Endothelial cell of umbilical vein (primary cell): ENCODE data around the gene DLG5. TPM values are rescaled to one million over a fixed set of nuclear protein-coding genes. Genes with fewer than 3 reads are reported as not detected.

Experiments used
- BruUV-seq: library from RNA; stranded (reverse); fragments of 400-500 nt; replicated peaks from 2 replicates; lab custom pipeline; 2021; lab: Mats Ljungman, UMichigan
- CTCF ChIA-PET: fragments of 300-600, 350-600 bp; sonication (Branson Sonifier 250); formaldehyde crosslinking; loops from one replicate; lab custom pipeline; 2021; ENCODE audit warnings: antibody characterized with exemption, inconsistent platforms; lab: Charles Lee
- POLR2A ChIA-PET: fragments of 300-600, 350-600 bp; sonication (Branson Sonifier 250); formaldehyde crosslinking; loops from one replicate; lab custom pipeline; 2021; ENCODE audit warnings: antibody characterized with exemption, inconsistent platforms; lab: Charles Lee
- DNase-seq: peaks from one replicate; pipeline ENCODE4 v3.0.0-alpha.2; 2011; ENCODE audit warnings: low read depth, low spot score
- FAIRE-seq: peaks from 2 replicates; lab custom pipeline; 2011; peaks lifted over from hg19 to GRCh38; lab: Jason Lieb, UNC
- H2AFZ ChIP-seq: 2 replicates; pipeline ENCODE4 v1.6.0; 2012; ENCODE audit warnings: low read depth, low read length, control low read depth, inconsistent platforms
- H3K27ac ChIP-seq: 2 replicates; pipeline ENCODE4 v1.5.1; 2011; ENCODE audit warnings: low read depth, mild to moderate bottlenecking, control low read depth, low read length, moderate library complexity; ENCODE audit not compliant: insufficient read depth
- H3K27me3 ChIP-seq, 2 experiments: 2 replicates each; pipeline versions ENCODE4 v1.6.0 to v1.6.1; 2011; ENCODE audit warnings: low read length in 2 of 2, mixed read lengths in 1 of 2; ENCODE audit not compliant: control insufficient read depth in 2 of 2, insufficient read depth in 2 of 2
- H3K36me3 ChIP-seq, 2 experiments: 2 replicates in 1 of 2; 3 replicates in 1 of 2; pipeline ENCODE4 v1.5.1; 2011; ENCODE audit warnings: low read length in 2 of 2, mild to moderate bottlenecking in 1 of 2, moderate library complexity in 1 of 2; ENCODE audit not compliant: control insufficient read depth in 2 of 2, insufficient read depth in 2 of 2; ENCODE audit errors: extremely low read depth in 1 of 2
- H3K4me1 ChIP-seq: 3 replicates; pipeline ENCODE4 v1.5.1; 2011; ENCODE audit warnings: mild to moderate bottlenecking, low read length; ENCODE audit not compliant: control insufficient read depth, insufficient read depth; ENCODE audit errors: extremely low read depth
- H3K4me2 ChIP-seq: 2 replicates; pipeline ENCODE4 v1.6.1; 2011; ENCODE audit warnings: low read length, control low read depth, mixed read lengths; ENCODE audit not compliant: insufficient read depth
- H3K4me3 ChIP-seq, 3 experiments: fragments of 200-600 bp in 1 of 3; sonication (generic), shearing (Covaris generic) in 1 of 3; replicated peaks in 1 of 3; 2 replicates each; pipeline ENCODE4 v1.5.1; 2011 to 2016; ENCODE audit warnings: control low read depth in 3 of 3, low read length in 3 of 3, mild to moderate bottlenecking in 2 of 3, inconsistent platforms in 1 of 3, low read depth in 1 of 3, moderate library complexity in 1 of 3; ENCODE audit not compliant: insufficient read depth in 1 of 3
- H3K79me2 ChIP-seq: 2 replicates; pipeline ENCODE4 v1.6.0; 2012; ENCODE audit warnings: low read length, inconsistent platforms; ENCODE audit not compliant: control insufficient read depth, insufficient read depth
- H3K9ac ChIP-seq: replicated peaks from 2 replicates; pipeline ENCODE3; 2011; ENCODE audit warnings: low read length, control low read depth; ENCODE audit not compliant: insufficient read depth; ENCODE audit errors: extremely low read depth
- H3K9me1 ChIP-seq: replicated peaks from 3 replicates; pipeline ENCODE4 v1.6.0; 2011; ENCODE audit warnings: mild to moderate bottlenecking, low read length; ENCODE audit not compliant: control insufficient read depth, insufficient read depth; ENCODE audit errors: extremely low read depth
- H3K9me3 ChIP-seq: replicated peaks from 2 replicates; pipeline ENCODE4 v1.5.1; 2012; ENCODE audit warnings: low read length, inconsistent platforms; ENCODE audit not compliant: control insufficient read depth, insufficient read depth
- H4K20me1 ChIP-seq: replicated peaks from 2 replicates; pipeline ENCODE3; 2011; ENCODE audit warnings: mild to moderate bottlenecking, low read length; ENCODE audit not compliant: control insufficient read depth, insufficient read depth; ENCODE audit errors: extremely low read depth
- EZH2 ChIP-seq: IDR thresholded peaks from 2 replicates; pipeline ENCODE4 v1.6.1; 2012; ENCODE audit warnings: borderline replicate concordance, low read depth, mild to moderate bottlenecking, moderate library complexity, low read length, inconsistent platforms; ENCODE audit not compliant: severe bottlenecking
- FOS ChIP-seq: IDR thresholded peaks from 2 replicates; pipeline ENCODE4 v1.6.1; 2011; ENCODE audit warnings: mild to moderate bottlenecking, low read length, moderate library complexity, borderline replicate concordance; ENCODE audit not compliant: insufficient read depth
- GATA2 ChIP-seq: IDR thresholded peaks from 2 replicates; pipeline ENCODE4 v1.7.0; 2011; ENCODE audit warnings: low read depth, mild to moderate bottlenecking, moderate library complexity, mixed read lengths, low read length; ENCODE audit not compliant: insufficient read length, insufficient read depth
- JUN ChIP-seq: IDR thresholded peaks from 2 replicates; pipeline ENCODE4 v1.6.1; 2011; ENCODE audit warnings: borderline replicate concordance, low read depth; ENCODE audit not compliant: insufficient read length, insufficient read depth
- MYC ChIP-seq: IDR thresholded peaks from one replicate; pipeline ENCODE4 v1.6.1; 2011; ENCODE audit warnings: mild to moderate bottlenecking, low read depth, low read length
- POLR2A ChIP-seq: IDR thresholded peaks from 2 replicates; pipeline ENCODE4 v1.6.1; 2012; ENCODE audit warnings: low read depth, mild to moderate bottlenecking, control low read depth, low read length
- POLR2AphosphoS5 ChIP-seq: IDR thresholded peaks from 2 replicates; pipeline ENCODE4 v1.6.1; 2012; ENCODE audit warnings: low read depth, mild to moderate bottlenecking, control low read depth, low read length, moderate library complexity; ENCODE audit not compliant: insufficient read depth
- dilution Hi-C: fragments of 300-500 bp; cut with MboI; formaldehyde crosslinking; loops from one replicate; pipeline ENCODE4 v1.15.0; 2019; ENCODE audit warnings: low sequenced_read_pairs; ENCODE audit not compliant: extremely low pct_ligation_motif_present
- intact Hi-C: fragments of 100-400 bp; cut with micrococcal nuclease; formaldehyde crosslinking; loops from one replicate; pipeline ENCODE4 v1.10.0; 2022
- polyA plus RNA-seq, 4 experiments: library from polyadenylated mRNA; depleted of rRNA in 3 of 4; stranded (reverse) in 3 of 4; unstranded in 1 of 4; fragments of >200 nt; gene quantifications; 2 replicates each; pipeline versions ENCODE4 v1.2.1 to v1.2.3, GENCODE V29; 2011 to 2012; ENCODE audit warnings: missing spikeins in 1 of 4
- total RNA-seq: library from RNA; stranded (reverse); gene quantifications from 2 replicates; pipeline ENCODE4 v1.2.3, GENCODE V29; 2021
- TF ChIP-seq, protein P1 (sequence below), 2 donors: IDR thresholded peaks; 1 replicate in 1 of 2; 2 replicates in 1 of 2; pipeline ENCODE4 v1.5.1; 2011; ENCODE audit warnings: low read length in 2 of 2, mild to moderate bottlenecking in 2 of 2, moderate library complexity in 2 of 2, control low read depth in 1 of 2, inconsistent platforms in 1 of 2, low read depth in 1 of 2; ENCODE audit not compliant: insufficient read depth in 1 of 2; ENCODE audit errors: extremely low read depth in 1 of 2
- TF ChIP-seq, protein P2 (sequence below): IDR thresholded peaks from 2 replicates; pipeline ENCODE4 v1.6.1; 2011; ENCODE audit not compliant: insufficient read depth, insufficient read length

DLG5 gene
- total and polyA plus RNA-seq, 2 donors (not counting 3 experiments of a cell fraction or from before 2014, with no cell fraction given) = 12.3 to 24.9 TPM

DNA sequence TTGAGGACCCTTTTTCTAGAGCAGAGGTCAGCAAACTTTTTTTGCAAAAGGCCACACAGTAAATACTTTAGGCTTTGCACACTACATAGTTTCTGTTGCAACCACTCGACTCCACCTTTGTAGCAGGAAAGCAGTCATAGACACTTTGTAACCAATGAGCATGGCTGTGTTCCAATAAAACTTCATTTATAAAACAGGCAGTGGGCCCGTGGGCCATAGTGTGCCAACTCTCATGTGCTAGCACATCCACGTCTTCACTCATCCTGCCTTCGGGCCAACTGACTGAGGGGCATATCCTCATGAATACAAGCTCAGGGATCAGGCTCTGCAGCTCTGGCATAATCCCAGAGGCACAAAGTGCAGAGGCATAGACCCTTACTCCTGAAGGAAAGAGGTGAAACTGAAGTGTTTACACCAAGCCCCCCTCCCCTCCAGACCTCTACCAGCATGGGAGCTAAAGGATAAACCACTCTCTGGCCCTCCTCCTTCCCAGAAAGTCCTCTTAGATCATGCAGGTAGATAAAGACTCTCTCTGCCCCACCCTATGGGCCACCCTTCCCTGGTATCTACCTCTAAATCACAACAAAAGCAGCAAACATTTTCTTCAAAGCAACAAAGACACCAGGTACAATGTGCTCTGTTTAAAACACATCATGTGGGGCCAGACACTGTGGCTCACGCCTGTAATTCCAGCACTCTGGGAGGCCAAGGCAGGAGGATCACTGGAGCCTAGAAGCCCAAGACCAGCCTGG lies 71.0 kb downstream of the DLG5 start:
- Histone ChIP-seq H3K9me3 (no peaks in the 10 kb centered on the region), H3K36me3 (peaks cover 0 to 3% of the 10 kb centered on the region in 2 experiments), H3K27me3 (no peaks in the 10 kb centered on the region), H3K79me2 (no peaks in the 10 kb centered on the region), H3K4me3 (no peak overlapping the region), H3K27ac (no peak overlapping the region), H2AFZ (no peak overlapping the region), H4K20me1 (no peaks in the 10 kb centered on the region), H3K9me1 (no peaks in the 10 kb centered on the region), H3K4me2 (no peak overlapping the region), H3K4me1 (no peaks in the 10 kb centered on the region), H3K9ac (no peak overlapping the region)
- no peak for FAIRE-seq
- dilution Hi-C loops = no loop called here
- BruUV-seq = no TSS peak
- intact Hi-C loops = no loop called here
- DNase-seq = no peak
- ChIA-PET CTCF (no interaction called here), POLR2A (no interaction called here)
- TF ChIP-seq FOS (no peak), POLR2A (no peak), EZH2 (no peak), POLR2AphosphoS5 (no peak)

DNA sequence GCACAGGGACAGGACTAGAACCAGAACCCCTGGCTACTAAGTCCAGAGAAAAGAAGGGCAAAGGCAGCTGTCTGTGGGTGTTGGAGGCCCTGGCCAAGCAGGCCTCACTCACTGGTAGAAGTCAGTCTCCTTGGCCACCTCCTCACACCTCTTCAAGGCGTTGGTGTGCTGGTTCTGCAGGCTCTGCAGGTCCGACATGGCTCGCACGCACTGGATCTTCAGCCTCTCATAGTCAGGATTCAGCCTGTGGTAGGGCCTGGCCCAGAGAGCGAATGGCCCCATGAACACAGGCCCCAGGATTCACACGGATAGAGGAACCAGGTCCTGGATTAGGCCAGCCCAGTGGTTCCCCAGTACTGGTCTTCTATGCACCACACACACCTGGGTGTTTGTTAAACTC lies 72.4 kb downstream of the DLG5 start:
- H3K79me2 ChIP-seq = no peaks in the 10 kb centered on the region
- H3K9me3 ChIP-seq = no peaks in the 10 kb centered on the region
- no peak overlapping the region for H3K4me3 ChIP-seq
- no peak overlapping the region for H3K27ac ChIP-seq
- H3K9ac ChIP-seq = no peak overlapping the region
- H3K36me3 ChIP-seq = peaks cover 0 to 3% of the 10 kb centered on the region in 2 experiments
- DNase-seq = no peak
- H3K9me1 ChIP-seq = no peaks in the 10 kb centered on the region
- no peaks in the 10 kb centered on the region for H4K20me1 ChIP-seq
- FAIRE-seq = no peak
- BruUV-seq = no TSS peak
- TF ChIP-seq GATA2 (no peak), POLR2A (no peak), FOS (no peak), MYC (no peak), POLR2AphosphoS5 (no peak), JUN (no peak), EZH2 (no peak)
- TF ChIP-seq, protein P1, sequence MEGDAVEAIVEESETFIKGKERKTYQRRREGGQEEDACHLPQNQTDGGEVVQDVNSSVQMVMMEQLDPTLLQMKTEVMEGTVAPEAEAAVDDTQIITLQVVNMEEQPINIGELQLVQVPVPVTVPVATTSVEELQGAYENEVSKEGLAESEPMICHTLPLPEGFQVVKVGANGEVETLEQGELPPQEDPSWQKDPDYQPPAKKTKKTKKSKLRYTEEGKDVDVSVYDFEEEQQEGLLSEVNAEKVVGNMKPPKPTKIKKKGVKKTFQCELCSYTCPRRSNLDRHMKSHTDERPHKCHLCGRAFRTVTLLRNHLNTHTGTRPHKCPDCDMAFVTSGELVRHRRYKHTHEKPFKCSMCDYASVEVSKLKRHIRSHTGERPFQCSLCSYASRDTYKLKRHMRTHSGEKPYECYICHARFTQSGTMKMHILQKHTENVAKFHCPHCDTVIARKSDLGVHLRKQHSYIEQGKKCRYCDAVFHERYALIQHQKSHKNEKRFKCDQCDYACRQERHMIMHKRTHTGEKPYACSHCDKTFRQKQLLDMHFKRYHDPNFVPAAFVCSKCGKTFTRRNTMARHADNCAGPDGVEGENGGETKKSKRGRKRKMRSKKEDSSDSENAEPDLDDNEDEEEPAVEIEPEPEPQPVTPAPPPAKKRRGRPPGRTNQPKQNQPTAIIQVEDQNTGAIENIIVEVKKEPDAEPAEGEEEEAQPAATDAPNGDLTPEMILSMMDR (IDR thresholded peaks at IDR 0.05; ENCODE audit: extremely low read depth in 1 of 2, insufficient read depth in 1 of 2, low read depth in 1 of 2, low read length in 2 of 2) = no peak
- TF ChIP-seq, protein P2, sequence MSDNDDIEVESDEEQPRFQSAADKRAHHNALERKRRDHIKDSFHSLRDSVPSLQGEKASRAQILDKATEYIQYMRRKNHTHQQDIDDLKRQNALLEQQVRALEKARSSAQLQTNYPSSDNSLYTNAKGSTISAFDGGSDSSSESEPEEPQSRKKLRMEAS = no peak
- H3K4me2 ChIP-seq = no peak overlapping the region
- dilution Hi-C loops = no loop called here
- no peaks in the 10 kb centered on the region for H3K27me3 ChIP-seq
- intact Hi-C loops = no loop called here
- ChIA-PET POLR2A (no interaction called here), CTCF (no interaction called here)
- no peaks in the 10 kb centered on the region for H3K4me1 ChIP-seq
- H2AFZ ChIP-seq = no peak overlapping the region
